LNCAP (cell line): ENCODE measurements around the gene E2F1.

Experiments
- CTCF ChIP-seq: fragments of 450-650 bp; IDR thresholded peaks from 2 replicates; pipeline ENCODE4 v1.5.1; 2017; ENCODE audit warnings: mild to moderate bottlenecking

The E2F1 gene

GRCh38 chr20:33645396-33645795 is 40.8 kb downstream of the E2F1 start:
- TF ChIP-seq CTCF = no peak

- TF ChIP-seq CTCF = no peak
Measured at GRCh38 chr20:33645072-33645358, 41.2 kb downstream of the E2F1 start.

GRCh38 chr20:33644313-33645071 is 41.7 kb downstream of the E2F1 start:
- TF ChIP-seq CTCF = no peak

- TF ChIP-seq CTCF = no peak
Measured at GRCh38 chr20:33640287-33640686, 45.9 kb downstream of the E2F1 start.

GRCh38 chr20:33636776-33637175 is 49.4 kb downstream of the E2F1 start:
- TF ChIP-seq CTCF = no peak

- no peak for TF ChIP-seq CTCF
Measured at GRCh38 chr20:33635341-33635740, 50.8 kb downstream of the E2F1 start.

GRCh38 chr20:33630507-33630906 is 55.7 kb downstream of the E2F1 start:
- no peak for TF ChIP-seq CTCF

GRCh38 chr20:33629979-33630378 is 56.2 kb downstream of the E2F1 start:
- no peak for TF ChIP-seq CTCF
